Activated T-cell treated with anti-CD3 and anti-CD28 coated beads, Interleukin-2, amount 50 U/mL, for 24 hours (primary cell): ENCODE measurements around the gene FRY.
A peak's percentile ranks its signal among the peaks of the same experiment; 100 is the strongest.

ENCODE experiments used
- DNase-seq: peaks from one replicate; pipeline ENCODE4 v3.0.0-alpha.2; 2020
- H3K27ac Mint-ChIP-seq: 2 replicates; pipeline ENCODE4 v1.8.0; 2020; ENCODE audit warnings: mild to moderate bottlenecking, mixed read lengths
- H3K27me3 Mint-ChIP-seq: 2 replicates; pipeline ENCODE4 v1.8.0; 2020; ENCODE audit warnings: mixed read lengths
- H3K36me3 Mint-ChIP-seq: 2 replicates; pipeline ENCODE4 v1.8.0; 2020; ENCODE audit warnings: low read depth, mixed read lengths
- H3K4me1 Mint-ChIP-seq: 2 replicates; pipeline ENCODE4 v1.8.0; 2020; ENCODE audit warnings: low read depth, mixed read lengths
- H3K4me3 Mint-ChIP-seq: 2 replicates; pipeline ENCODE4 v1.8.0; 2020; ENCODE audit warnings: mild to moderate bottlenecking, moderate library complexity, mixed read lengths
- H3K9me3 Mint-ChIP-seq: 2 replicates; pipeline ENCODE4 v1.8.0; 2020; ENCODE audit warnings: mixed read lengths

Gene FRY

DNA sequence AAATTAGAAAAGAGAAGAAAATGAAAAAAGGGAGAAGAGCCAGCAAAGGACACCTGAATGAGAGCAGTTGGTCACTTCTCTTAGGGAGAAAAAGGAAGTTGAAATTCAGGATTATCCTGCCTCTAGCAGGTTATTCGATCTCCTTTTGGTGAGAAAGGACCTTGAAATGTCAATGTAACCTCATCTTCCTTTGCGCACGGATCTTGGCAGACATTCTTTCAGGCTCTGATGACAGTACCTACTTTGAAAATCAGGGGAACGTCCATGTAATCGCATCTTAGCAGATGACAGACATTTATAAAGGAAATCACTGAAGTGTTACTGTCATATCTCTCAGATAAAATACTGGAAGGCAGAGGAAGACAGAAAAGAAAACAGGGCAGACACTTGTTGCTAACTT, 36.7 kb downstream of the FRY start:
- no peak for DNase-seq
- Mint-ChIP-seq H3K9me3 (no peaks in the 10 kb centered on the region), H3K4me1 (no peaks in the 10 kb centered on the region), H3K36me3 (no peaks in the 10 kb centered on the region), H3K27me3 (no peaks in the 10 kb centered on the region), H3K27ac (no peak overlapping the region), H3K4me3 (no peak overlapping the region)

DNA sequence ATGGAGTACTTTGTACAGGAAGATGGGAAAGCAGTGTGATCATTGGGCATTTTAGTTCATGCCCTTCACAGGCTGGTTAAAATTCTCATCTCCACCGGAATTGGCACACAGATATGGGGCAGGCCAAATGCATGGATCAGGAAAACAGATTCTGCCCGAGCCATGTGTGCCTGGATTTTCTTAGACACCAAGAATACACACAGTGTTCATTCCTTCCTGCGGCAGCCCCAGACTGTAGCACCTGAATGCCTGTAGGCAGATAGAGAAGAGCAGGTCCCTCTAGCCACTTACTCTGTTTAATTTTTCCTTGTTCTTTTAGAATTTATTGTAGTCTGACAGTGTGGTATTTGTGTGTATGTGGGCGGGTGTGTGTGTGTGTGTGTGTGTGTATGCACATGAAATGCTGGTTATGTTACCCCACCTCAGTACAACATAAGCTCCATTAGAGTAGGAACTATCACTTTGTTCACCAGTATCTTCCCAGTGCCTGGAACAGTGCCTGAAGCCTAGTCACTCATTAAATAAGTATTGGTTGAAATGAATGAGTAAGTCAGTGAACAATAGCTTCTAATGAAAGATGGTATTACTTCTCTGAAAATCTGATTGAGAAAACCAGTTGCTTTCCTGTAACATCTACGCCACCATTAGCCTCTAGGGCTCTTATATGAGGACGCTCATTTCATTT, 41.7 kb downstream of the FRY start:
- Mint-ChIP-seq H3K27ac (no peak overlapping the region), H3K27me3 (no peaks in the 10 kb centered on the region), H3K9me3 (no peaks in the 10 kb centered on the region), H3K36me3 (no peaks in the 10 kb centered on the region), H3K4me1 (no peaks in the 10 kb centered on the region), H3K4me3 (no peak overlapping the region)
- DNase-seq = no peak

DNA sequence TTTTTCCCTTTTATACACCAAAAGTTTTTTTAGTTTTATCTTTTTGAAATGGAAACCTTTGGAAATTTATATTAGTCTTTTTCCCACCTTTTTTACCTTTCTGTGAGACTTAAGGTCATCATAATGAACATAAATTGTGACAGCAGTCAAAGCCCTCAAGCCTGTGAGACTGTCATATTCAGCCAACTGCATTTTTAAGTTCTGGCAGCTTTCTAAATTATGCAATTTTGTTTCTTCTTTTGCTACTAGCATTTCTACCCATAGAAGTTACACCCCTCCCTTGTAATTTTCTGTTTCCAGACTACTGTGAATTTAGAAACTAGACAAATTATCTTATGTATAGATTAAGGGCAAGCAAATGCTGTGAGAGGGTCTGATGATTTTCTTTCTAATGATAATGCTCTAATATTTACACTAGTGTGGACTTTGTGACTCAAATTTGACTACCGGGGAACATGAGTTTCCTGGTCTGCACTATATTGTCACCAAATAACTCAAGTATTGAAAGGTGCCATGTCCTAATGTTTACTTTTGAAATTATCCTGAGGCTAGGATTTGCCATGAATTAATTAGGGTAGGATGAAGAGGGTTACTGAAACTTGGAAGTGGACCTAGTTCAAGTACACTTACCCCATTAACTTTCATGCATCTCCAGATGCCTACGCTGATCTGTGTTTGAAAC, 43.7 kb downstream of the FRY start:
- Mint-ChIP-seq H3K4me1 (no peaks in the 10 kb centered on the region), H3K27me3 (no peaks in the 10 kb centered on the region), H3K9me3 (no peaks in the 10 kb centered on the region), H3K36me3 (no peaks in the 10 kb centered on the region), H3K4me3 (no peak overlapping the region), H3K27ac (no peak overlapping the region)
- no peak for DNase-seq

DNA sequence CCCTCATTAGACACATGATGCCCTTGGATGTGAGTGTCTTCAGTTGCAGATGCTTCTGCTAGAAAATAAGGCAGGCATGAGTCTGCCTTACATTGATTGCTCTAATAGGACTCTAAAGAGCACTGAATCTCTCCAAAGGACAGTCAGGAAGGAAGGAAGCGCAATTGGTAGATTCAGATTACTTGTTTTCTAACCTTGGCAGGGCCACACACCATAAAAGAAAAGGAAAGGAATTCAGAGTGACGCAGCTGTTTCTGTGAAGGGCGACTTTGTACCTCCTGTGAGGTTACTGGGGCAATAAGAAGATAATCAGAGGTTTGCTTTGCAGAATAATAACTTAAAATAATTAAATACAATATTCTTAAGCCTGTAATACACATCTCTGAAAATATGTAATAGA, 48.0 kb downstream of the FRY start:
- Mint-ChIP-seq H3K27me3 (no peaks in the 10 kb centered on the region), H3K27ac (no peak overlapping the region)

DNA sequence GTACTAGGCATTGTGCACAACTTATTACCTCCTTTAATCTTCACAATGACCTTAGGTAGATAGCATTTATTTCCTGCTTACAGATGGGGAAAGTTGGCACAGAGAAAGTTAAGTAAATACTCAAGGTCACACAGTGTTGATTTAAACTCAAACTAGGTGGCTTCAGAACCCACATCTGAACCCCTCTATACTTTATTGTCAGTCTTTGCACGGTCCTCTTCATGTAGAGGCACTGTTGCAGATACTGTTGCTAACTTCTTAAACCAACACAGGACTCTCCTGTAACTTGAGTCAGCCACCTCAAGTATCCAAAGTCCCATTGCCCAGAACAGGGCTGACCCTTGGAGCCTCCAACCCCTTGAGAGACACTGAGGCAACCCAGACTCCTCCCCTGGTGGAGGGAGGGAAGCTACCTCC, 48.8 kb downstream of the FRY start:
- H3K27ac Mint-ChIP-seq = peak overlapping the region; percentile 12

More for the DNA sequence above, 48.0 kb downstream of the FRY start:
- Mint-ChIP-seq H3K9me3 (no peaks in the 10 kb centered on the region), H3K4me1 (no peaks in the 10 kb centered on the region), H3K4me3 (no peak overlapping the region), H3K36me3 (no peaks in the 10 kb centered on the region)
- DNase-seq = no peak

DNA sequence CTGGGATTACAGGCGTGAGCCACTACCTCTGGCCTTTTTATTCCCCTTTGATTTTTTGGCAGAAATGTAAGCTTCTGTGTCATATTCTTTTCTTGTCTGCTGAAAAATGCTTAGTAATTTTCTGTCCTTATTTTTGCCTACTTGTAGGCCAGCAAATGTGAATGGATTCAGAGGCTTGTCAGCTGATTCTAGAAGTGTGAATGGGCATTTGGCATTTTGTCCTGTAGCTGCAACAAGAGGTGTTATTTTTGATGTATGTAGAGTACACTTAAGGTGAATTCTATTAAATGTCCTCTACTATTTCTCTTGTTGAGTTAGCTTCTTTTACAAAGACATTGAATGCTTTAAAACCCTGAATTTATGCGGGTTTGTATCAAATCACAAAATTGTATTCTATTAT, 50.0 kb downstream of the FRY start:
- Mint-ChIP-seq H3K4me1 (no peaks in the 10 kb centered on the region), H3K4me3 (no peak overlapping the region), H3K27ac (no peak overlapping the region), H3K9me3 (no peaks in the 10 kb centered on the region), H3K27me3 (no peaks in the 10 kb centered on the region), H3K36me3 (no peaks in the 10 kb centered on the region)
- DNase-seq = no peak

More for the DNA sequence above, 48.8 kb downstream of the FRY start:
- no peaks in the 10 kb centered on the region for H3K27me3 Mint-ChIP-seq
- no peak for DNase-seq
- no peaks in the 10 kb centered on the region for H3K4me1 Mint-ChIP-seq
- no peaks in the 10 kb centered on the region for H3K9me3 Mint-ChIP-seq
- H3K36me3 Mint-ChIP-seq = no peaks in the 10 kb centered on the region
- H3K4me3 Mint-ChIP-seq = no peak overlapping the region

DNA sequence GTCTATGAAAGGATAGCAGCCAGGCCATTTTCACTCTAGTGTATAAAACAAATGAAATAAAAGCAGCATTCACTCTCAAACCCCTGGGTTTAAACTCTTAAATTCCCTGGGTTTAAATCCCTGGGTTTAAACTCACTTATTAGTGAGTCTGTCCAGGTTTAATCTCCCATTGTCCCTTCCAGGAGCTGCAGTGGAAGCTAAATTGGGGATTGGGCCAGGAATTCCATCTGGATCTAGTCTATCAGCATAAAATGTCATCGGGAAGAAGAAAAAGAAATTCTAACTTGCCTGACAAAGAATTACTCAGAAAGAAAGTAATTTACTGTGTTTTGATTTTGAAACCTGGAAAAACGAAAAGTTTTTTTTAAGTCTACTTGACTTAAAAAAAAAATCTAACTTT, 54.8 kb downstream of the FRY start:
- DNase-seq = no peak
- Mint-ChIP-seq H3K9me3 (no peaks in the 10 kb centered on the region), H3K27ac (no peak overlapping the region), H3K4me3 (no peak overlapping the region), H3K36me3 (no peaks in the 10 kb centered on the region), H3K27me3 (no peaks in the 10 kb centered on the region), H3K4me1 (peaks cover 1% of the 10 kb centered on the region)

DNA sequence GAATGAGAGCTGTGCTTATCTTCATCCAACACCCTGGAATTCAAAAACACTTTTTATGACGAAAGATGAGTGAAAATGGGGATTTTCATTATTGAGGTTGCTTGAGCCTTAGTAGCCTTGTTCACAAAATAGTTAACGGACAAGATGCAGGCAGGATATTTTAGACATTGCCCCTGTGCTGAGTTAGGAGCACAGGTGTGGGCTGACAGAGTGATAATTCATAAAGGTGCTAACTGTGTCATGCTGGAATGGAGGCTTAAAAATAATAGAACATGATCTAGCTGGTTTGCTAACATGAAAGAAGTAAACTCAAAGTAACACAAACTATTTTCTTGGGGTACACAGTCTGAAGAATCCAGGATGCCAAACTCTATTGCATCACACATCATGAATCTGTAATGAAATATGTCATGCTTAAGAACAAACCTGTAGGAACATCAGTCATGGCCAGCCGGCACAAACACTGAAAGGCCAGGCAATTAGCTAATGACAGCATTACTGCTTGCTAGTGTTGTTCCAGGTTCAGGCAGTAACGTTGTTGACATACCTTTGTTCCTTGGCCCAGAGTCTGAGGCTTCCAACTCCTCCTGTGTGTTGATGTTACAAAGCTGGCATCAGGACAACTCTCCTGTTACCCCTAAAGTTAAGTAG, 55.3 kb downstream of the FRY start:
- H3K36me3 Mint-ChIP-seq = no peaks in the 10 kb centered on the region
- H3K4me1 Mint-ChIP-seq = peaks cover 1% of the 10 kb centered on the region
- H3K9me3 Mint-ChIP-seq = no peaks in the 10 kb centered on the region
- no peak for DNase-seq
- no peak overlapping the region for H3K27ac Mint-ChIP-seq
- no peaks in the 10 kb centered on the region for H3K27me3 Mint-ChIP-seq
- H3K4me3 Mint-ChIP-seq = no peak overlapping the region

DNA sequence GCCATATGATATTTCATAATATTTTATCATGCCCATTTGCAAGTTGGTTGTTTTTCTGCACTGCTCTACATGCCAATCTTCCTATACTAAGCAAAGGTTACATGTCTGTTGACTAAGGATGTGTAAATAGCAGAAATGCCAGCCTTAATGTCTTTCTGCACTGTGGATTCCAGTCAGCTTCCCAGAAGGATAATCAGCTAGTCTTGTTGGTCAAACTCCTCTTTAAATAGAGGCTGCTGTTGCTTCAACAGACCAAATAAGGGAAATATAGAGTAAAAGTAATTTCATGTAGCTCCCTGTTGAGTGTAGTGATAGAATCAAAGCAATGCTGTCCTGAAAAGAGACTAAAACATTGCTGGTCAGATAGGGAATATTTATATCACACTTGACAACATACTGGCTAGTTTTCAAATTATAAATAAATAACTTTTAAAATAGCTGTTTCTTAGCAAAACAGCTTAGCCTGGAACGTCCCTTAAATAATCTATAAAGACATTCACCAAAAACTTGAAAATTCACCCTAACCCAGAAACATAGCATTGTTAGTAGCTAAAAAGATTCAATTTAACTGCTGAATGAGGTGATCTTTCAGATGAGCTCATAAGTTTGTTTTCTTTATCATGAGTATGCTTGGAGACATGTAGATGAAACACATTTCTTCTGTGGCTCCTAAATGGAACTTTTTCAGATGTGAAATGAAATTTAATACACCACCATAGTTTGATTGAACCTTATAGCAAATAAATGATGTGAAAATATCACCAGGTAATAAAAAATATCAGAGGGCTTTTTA, 56.6 kb downstream of the FRY start:
- no peak overlapping the region for H3K4me3 Mint-ChIP-seq

DNA sequence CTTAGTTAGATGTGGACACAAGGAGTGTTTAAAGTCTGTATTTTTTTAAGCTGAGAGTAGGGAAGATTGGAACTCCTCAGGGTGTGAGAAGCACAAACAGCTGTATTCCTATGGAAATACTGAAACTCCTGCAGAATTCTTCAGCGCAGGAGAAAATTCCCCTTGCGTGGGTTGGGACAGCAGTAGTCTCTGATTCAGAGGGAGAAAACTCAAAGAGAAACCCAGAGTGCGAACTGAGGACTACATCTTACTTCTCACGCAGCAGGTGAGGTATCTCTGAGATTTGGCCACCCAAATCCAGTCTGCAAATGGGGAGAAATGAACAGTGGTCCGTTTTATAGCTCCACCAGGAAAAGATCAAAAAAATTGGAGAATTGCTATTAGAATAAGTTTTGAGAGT, 60.9 kb downstream of the FRY start:
- H3K4me3 Mint-ChIP-seq = no peak overlapping the region
- H3K36me3 Mint-ChIP-seq = no peaks in the 10 kb centered on the region
- H3K27ac Mint-ChIP-seq = no peak overlapping the region
- no peaks in the 10 kb centered on the region for H3K27me3 Mint-ChIP-seq
- DNase-seq = no peak
- no peaks in the 10 kb centered on the region for H3K9me3 Mint-ChIP-seq
- peaks cover 1% of the 10 kb centered on the region for H3K4me1 Mint-ChIP-seq

More for the DNA sequence above, 56.6 kb downstream of the FRY start:
- Mint-ChIP-seq H3K9me3 (no peaks in the 10 kb centered on the region), H3K27me3 (no peaks in the 10 kb centered on the region), H3K36me3 (no peaks in the 10 kb centered on the region), H3K4me1 (peaks cover 1% of the 10 kb centered on the region), H3K27ac (no peak overlapping the region)
- no peak for DNase-seq

DNA sequence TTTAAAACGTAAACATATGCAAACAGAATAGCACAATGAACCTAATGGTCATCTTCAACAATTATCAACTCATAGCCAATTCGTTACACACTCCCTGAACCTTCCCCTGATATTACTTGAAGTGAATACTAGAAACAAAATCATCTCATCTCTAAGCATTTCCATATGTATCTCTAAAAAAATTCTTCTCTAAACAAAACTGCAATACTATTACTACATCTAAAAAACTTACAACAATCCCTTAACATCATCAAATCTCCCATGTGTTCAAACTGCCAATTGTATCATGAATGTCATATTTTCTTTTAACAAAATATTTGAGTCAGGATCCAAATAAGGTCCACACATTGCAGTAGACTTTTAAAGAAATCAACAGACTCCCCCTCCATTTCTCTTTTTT, 61.4 kb downstream of the FRY start:
- Mint-ChIP-seq H3K4me3 (no peak overlapping the region), H3K4me1 (peaks cover 1% of the 10 kb centered on the region), H3K36me3 (no peaks in the 10 kb centered on the region), H3K27me3 (no peaks in the 10 kb centered on the region), H3K27ac (no peak overlapping the region), H3K9me3 (no peaks in the 10 kb centered on the region)
- no peak for DNase-seq

DNA sequence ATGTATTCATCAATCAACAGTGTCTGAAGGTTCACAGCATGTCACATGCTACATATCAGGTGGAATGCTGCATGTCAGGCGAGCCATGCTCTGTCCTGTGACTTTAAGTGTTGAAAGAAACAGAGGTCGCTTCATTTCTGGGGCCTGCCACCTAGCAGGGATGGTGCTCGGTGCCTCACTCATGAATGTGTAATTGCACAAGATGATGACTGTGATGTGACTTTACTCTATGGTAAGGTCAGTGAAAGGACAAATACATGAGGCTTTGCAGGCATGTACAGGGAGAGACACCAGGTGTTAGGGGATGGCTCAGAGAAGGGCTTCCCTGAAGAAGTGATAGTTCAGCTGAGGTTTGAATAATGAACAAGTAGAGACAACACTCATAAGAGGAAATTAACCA, 66.7 kb downstream of the FRY start:
- no peak for DNase-seq
- Mint-ChIP-seq H3K4me3 (no peak overlapping the region), H3K27ac (no peak overlapping the region), H3K27me3 (no peaks in the 10 kb centered on the region), H3K36me3 (peaks cover 5% of the 10 kb centered on the region), H3K9me3 (no peaks in the 10 kb centered on the region), H3K4me1 (no peaks in the 10 kb centered on the region)

DNA sequence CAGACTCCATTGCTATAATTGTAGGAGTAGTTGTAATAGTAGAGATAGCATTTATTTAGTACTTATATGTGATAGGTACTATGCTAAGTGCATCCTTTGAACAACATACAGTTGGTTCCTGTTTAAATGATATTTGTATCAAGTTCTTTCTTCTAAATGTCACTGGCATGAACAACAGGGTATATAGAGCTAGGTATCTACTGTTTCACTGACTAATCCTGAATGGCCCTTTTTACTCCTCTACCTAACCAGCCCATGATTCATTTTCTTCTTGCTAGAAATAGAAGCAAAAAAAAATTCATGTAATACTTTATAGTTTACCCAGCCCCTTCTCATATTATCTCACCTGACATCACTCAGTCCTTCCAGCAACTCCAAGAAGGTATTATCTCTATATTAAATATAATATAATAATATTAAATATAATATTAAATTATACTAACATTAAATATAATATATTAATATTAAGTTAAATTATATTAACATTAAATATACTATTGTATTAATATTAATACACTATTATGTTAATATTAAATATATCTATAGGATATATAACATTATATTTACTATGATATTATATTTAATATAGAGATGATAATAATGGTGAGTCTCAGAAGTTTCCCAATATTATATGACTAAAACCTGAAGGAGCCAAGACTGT, 74.2 kb downstream of the FRY start:
- H3K4me3 Mint-ChIP-seq = no peak overlapping the region
- no peak overlapping the region for H3K27ac Mint-ChIP-seq
- peaks cover 6% of the 10 kb centered on the region for H3K9me3 Mint-ChIP-seq
- no peaks in the 10 kb centered on the region for H3K27me3 Mint-ChIP-seq
- no peaks in the 10 kb centered on the region for H3K4me1 Mint-ChIP-seq
- H3K36me3 Mint-ChIP-seq = peaks cover 8% of the 10 kb centered on the region
- DNase-seq = no peak

DNA sequence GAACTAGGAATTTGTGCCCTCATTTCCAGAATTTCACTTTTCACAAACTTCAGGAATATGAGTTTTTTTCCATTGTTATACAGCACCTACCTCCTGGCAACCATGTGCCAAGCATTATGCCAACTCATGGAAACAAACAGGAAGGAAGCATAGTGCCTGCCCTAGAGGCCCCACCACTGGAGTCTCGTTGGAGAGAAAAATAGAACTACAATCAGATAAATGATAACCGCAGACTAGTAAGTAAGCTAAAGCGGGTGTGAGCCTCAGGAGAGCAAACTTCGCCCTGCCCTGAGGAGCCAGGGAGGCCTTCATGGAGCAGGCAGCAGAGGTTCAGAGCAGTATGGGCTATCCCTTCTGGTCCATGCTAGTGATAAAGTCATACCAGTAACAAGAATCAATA, 75.9 kb downstream of the FRY start:
- H3K9me3 Mint-ChIP-seq = peaks cover 6% of the 10 kb centered on the region
- peaks cover 7% of the 10 kb centered on the region for H3K36me3 Mint-ChIP-seq
- H3K4me1 Mint-ChIP-seq = no peaks in the 10 kb centered on the region
- no peak for DNase-seq
- H3K27ac Mint-ChIP-seq = no peak overlapping the region
- H3K27me3 Mint-ChIP-seq = no peaks in the 10 kb centered on the region
- H3K4me3 Mint-ChIP-seq = no peak overlapping the region
